Measurements from ENCODE around the gene SERTAD4.
A peak's percentile ranks its signal among the peaks of the same experiment; 100 is the strongest.
"Not testable (repeated sequence)": the region's sequence is repeated elsewhere in the genome, so short reads cannot be mapped to it uniquely, and the experiment has no call there.

The SERTAD4 gene

DNA sequence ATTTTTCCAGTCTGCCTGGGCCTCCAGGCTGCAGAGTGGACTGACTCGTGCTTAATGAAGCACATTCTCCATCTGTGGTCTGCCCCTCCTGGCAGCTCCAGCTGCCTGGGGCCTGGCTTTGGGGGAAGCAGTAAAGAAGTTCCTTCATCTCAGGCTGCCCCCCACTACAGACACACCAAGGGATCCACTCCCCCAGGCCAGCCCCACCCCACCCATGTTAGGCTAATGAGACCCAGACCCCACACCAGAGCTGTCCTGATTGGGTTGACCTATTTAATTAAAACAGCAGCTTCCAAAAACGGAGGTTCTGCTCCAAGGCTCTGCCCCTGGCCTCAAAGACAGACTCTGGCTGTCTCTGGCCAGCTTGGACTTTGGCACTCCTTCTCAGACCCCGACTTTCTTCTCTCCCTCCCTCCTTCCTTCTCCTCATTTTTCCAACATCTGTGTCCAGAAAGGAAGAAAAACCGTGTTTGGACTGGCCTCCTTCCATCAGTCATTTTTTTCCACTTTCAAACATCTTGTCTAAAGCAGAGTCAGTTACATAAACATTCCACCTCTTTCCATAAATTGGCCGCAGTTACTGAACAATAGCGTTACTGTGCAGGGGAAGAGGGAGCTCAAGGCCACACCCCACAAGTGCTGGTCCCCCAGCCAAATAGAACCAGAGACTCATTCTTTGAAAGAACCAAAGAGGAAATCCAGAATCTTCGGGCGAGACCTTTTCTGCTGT, 29.7 kb downstream of the SERTAD4 start:
- no peak for DNase-seq

DNA sequence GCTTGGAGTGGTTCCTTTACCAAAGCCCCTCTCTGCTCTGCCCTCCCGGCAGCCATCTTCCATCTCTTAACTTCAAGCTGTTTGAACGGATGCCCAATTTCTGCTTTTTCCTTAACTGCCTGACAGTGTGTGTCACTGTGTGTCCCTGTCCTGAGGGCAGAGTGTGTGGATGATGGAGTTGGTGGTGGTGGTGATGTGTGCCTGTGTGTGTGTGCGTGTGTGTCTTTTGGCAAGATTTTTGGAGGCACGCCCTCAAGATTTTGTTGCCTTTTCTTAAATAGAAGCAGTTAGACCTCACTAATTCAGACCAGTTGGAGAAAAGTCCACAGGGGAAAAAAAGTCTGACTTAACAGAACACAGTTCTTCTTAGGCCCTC, 30.3 kb downstream of the SERTAD4 start:
- DNase-seq: no peak

DNA sequence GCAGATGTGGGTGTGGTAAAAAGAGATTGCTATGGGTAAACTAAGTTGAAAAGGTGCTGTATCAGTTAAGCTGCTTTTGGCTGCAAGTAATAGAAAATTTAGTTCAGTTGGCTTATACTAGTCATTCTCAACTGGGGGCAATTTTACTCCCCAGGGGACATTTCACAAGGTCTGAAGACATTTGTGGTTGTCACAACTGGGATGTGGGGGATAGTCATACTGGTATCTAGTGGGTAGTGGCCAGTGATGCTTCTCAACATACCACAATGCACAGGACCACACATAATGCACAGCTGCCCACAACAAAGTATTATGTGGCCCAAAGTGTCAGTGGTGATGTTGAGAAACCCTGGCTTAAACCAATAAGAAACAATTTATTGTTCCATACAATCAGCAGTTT, 31.4 kb downstream of the SERTAD4 start:
- no peak for DNase-seq

DNA sequence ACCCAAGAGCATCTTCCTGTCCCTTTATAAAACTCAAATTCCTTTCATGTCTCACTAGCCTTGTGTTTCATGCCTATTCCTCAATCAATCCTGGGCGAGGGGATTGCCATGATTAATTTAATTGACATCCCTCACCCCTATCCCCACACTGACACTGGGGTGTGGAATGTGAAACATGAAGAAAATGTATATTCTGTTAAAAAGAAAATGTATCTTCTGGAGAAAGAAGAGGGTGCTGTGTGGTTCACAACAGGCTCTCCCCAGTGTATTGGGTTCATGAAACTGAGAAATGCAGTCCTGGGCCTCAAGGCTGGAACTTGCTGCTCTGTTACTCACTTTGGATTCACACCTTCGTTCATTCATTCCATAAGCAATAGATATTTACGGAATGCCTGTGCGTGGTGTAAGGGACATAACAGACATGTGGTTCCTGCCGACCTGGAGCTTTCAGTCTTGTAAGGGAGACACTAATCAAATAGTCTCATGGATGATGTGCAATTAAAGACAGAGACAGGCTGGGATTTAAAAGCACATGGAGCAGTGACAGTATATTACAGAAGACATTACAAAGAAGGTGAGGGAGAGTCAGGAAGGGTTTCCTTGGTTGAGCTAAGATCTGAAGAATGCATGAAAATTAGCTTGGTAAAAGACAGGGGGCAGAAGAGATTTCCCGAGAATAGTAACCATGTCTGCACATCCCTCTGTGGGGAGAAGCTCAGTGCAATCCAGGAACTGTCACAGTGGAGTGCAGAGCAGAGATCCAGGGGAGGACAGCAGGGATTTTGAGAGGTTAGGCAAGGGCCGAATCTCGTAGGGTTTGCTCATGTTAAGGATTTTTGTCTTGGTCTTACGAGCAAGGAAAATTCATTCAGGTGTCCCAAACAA, 32.1 kb downstream of the SERTAD4 start:
- no peak for DNase-seq

DNA sequence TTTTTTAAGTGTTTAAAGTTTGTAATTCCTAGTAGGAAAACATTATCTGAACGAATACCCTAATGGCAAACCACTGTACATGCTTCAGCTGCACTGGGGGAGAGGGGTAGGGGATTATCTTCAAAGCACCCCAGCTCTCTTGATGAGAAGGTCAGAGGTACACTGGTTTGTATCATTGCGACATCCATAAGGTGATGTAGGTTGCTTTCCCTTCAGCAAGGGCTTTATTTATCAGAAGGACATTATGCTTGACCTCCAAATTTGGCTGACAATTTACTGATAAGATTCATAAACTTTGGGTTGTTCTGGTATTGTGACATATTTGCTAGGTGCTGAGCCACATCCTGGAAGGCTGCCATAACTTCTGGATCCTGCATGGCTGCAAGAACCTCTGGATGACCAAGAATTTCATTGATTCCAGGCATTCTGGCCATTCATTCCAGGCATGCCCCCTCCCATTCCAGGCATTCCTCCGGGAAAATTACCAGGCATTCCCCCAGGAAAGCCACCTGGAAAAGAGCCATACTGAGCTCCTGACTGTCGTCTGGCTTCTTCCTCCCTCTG, 32.9 kb downstream of the SERTAD4 start:
- DNase-seq: not testable (repeated sequence)

DNA sequence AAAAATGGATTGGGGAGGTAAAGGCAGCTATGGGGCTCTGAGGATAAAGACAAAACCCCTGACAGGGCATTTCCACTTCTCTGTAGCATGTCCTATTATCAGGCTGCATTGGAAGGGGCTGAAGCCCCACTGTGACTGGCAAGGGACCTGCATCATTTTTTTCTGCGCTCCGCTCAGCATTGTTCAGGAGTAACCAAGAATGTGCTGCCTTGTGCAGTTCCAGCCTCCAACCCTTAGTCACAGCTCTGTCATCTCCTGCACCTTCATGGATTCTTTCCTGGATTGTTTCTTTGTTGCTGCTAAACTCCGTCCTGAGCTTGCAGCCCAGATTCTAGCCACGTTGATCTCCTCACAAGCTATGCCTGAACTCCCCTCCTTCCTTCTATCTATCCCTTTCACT, 37.4 kb downstream of the SERTAD4 start:
- DNase-seq: no peak

DNA sequence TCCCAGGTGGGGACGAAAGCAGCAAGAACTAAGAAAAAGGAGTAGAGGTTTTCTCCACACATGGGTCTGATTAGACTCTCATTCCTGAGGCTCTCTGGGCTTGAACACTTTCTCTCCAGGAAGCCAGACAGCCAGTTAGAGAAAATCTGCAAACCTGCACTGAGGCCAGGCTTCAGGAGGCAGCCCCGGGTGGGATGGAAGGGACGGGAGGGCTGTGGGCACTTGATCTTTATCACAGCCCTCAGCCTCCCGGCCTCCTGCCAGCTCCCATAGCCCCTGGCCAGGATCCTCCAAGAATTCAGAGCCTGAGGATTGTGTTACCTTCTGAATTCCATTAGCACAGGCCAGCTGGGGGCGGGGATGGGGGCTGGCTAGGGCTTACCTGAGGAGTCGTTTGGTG, 40.1 kb downstream of the SERTAD4 start:
- no peak for DNase-seq

DNA sequence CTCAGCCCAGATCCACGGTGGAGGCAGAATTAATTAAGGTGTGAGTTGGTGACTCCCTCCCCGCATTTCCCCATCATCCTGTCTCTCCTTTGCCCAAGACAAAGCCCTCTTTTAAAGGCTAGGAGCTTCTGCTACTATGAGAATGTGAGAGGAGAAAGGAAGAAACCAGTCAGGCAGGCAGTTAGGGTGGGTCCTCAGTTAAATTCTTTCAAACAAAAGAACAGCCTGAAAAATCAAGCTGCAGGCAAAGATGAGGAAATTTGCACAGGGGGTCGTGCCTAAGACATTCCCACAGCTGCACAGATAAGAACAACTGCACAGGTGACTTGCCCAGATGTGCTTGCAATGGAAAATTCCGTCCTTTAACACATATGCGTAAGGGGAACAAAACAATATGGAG, 47.6 kb downstream of the SERTAD4 start:
- DNase-seq: no peak

DNA sequence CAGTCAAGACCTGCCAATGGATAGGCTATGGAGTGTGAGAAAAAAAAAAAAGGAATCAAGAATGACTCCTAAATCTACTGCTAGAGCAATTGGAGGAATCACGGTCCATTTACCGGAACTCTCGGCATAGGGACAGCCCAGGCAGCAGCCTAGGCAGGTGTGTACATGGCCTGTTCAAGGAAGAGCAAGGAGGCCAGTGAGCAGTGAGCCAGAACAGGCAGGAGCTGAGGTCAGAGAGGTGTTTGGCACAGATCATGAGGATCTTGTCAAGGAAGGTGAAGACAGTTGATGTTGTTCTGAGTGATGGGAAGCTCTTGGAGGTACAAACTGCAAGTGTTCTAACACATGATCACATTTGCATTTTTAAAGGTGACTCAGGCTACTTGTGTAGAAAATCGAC, 55.5 kb downstream of the SERTAD4 start:
- DNase-seq: no peak

DNA sequence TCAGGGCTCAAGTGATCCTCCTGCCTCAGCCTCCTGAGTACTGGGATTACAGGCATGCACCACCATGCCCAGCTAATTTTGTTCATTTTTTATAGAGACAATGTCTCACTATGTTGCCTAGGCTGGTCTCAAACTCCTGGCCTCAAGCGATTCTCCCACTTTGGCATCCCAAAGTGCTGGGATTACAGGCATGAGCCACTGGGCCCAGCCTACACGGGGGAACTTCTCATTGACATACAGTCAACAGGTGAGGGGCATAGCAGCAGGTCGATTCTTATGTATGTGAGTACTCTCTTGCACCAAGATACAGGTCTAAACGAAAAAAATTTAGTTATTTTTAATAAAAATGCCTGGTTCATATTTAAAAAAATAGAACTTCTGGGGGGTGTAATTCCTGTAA, 56.7 kb downstream of the SERTAD4 start:
- DNase-seq: no peak

DNA sequence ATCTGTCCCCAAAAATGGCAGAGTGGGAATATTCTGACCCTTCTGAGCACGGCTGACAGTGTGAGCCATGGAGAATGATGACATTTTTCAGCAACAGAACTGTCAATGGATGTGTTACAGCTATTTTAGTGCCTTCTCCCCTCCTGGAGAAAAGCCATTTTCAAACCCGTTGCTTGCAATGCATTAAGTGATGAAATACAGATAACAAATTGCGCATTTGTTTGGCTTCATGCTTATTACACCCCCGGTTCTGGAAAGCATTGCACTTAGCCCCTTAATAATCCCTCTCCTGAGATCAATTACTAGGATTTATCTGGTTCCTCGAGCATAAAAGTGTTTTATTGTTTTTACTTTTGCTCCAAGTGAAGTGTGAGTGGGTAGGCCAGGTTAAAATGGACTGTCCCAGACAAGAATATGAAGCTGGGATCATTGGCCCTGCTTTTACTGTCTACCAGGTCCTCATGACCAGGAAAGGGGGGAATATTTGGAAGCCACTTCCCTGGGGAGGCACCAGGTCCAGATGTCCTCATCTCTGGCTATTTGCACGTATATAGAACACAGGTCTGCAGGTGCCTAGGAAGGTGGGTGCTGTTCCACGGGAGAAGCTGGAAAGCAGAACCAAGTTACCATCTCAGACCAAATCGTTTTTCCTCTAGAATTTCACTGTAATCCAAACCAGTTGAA, 58.6 kb downstream of the SERTAD4 start:
- DNase-seq: no peak

DNA sequence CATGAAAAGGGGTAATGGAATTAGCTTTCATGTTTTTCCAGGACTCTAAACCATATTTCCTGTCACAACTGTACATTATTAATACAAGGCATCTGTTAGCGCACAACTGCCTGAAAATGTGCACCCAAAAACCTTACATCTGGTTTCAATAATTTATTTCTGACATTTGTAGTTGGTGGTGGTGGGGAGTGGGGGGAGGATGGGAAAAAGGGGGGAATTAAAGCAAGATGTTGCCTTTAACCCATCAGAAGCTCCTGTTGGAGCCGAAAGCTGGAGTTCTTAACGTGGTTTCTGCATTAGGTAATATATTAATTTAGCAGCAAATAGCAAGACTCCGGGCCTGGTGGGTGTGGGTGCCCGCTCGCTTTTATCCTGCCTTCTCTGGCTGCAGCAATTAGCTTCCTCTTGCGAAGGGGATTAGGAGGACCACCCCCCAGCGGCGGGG, 59.2 kb downstream of the SERTAD4 start:
- DNase-seq: no peak

DNA sequence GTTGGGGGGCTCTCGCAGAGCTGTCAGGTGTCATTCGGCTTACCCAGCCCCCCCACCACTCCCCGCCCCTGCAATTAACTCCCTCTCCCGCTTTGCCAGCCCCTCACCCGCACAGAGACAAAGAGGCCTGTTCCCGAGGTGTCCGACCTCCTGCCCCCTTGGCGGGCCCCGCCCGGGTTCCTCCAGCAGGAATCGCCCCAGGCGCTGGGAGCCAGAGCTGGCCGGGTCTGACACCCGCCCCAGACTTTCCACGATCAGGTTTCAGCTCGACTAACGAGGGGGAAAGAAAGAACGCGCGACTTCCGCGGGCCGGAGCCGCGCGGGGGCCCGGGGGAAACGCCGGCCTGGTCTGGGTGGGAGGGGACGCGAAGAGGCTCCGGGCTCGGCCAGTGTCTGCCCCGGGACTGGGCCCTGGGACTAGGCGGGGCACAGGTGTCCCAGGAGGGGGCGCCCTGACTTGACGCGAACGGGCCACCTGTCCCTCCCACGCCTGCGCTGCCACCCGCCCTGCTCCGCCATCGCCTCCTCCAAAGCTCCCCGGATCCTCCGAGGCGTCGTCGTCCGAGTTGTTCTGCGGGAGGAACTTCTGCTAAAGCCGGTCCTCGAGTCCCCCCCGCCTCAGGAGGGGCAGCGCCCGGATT, 59.8 kb downstream of the SERTAD4 start:
- DNase-seq: peak in 4 of 5 experiments; percentile 3 to 25 (median 13)

DNA sequence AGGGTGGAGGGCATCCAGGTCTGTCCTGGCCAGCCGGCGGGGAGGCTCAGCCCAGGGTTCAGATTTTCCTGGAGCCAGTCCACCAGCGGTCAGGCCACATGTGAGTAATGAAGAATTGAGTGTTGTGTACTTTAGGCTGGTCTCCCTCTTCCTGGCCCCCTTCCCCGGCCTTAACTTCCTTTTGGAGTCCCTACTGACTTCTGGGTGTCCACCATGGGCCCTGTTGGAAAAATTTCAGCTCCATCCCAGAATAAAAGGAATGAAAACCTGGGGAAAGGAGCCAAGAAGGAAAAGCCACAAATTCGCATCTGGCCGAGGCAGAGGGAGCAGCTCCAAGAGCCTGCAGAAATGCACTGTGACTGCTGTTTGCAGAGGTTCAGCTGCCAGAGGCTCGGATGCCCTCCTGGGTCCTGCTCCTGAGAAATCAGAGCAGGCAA, 60.6 kb downstream of the SERTAD4 start:
- DNase-seq: no peak

DNA sequence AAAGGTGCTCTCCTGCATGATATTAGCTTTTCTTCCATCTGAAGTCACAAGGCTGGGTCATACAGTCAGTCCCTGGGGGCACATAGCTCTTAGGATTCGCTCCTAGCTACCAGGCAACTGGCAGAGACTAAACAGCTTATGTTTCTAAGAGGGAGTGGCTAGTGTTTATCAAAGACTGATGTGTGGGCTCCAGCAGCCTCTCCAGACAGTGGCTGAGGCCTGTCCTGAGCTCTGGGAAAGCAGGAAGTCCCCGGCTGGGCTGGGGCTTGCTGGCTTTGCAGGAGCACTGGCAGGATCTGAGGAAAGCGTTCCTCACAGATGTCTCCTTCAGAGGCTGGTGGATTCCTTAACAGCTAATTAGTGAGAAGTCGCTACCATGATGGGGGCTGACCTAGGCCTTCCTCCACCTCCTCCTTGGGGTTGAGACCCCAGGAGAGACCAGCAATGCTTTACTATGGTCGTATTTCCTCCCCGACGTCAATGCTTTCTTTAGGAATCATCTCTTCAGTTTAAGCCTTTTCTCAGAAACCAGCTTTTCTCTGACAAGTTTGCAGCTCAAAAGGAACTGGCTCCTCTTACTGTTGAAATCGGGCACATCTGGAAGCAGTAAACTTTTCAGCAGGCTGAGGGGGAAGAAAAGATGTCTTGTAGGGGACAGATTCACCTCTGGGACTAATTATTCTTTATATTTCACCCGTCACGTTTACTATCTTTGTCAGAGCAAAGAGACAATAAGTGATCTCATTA, 62.6 kb downstream of the SERTAD4 start:
- no peak for DNase-seq

All from T-helper 2 cell (primary cell).